ENCODE data around the gene MUSTN1. TPM values are rescaled to one million over a fixed set of nuclear protein-coding genes. Genes with fewer than 3 reads are reported as not detected.
A peak's percentile ranks its signal among the peaks of the same experiment; 100 is the strongest.

MUSTN1 gene
- total and polyA plus RNA-seq, 8 donors: 0.42 to 63.7 (median 0.55) TPM; not detected in 3

GRCh38 chr3:52848617-52849016, 13.8 kb upstream of the MUSTN1 start:
- 80% methylated on average over 7 of the region's 7 CpGs for WGBS, 2 donors
- ATAC-seq: no peak
- FAIRE-seq: no peak
- Histone ChIP-seq H3K4me1 (peaks cover 0 to 8% (median 4%) of the 10 kb centered on the region in 3 donors), H3K4me3 (no peak overlapping the region), H3K27ac (no peak overlapping the region), H3K27me3 (no peaks in the 10 kb centered on the region), H3K9me3 (no peaks in the 10 kb centered on the region), H3K36me3 (no peaks in the 10 kb centered on the region)
- DNase-seq: no peak
- intact Hi-C loops (cut with DNase I): loop anchor here in 1 of 3 donors (5.0 kb wide), 1 partner anchor 224 kb away; no protein-coding TSS in a partner anchor
- TF ChIP-seq CTCF (IDR thresholded peaks at IDR 0.05): no peak

GRCh38 chr3:52847726-52848125, 12.9 kb upstream of the MUSTN1 start:
- ATAC-seq (no peak), DNase-seq (no peak), FAIRE-seq (no peak)
- H3K27ac ChIP-seq: no peak overlapping the region
- no peaks in the 10 kb centered on the region for H3K27me3 ChIP-seq
- peaks cover 0 to 8% (median 4%) of the 10 kb centered on the region in 3 donors for H3K4me1 ChIP-seq
- H3K4me3 ChIP-seq: no peak overlapping the region
- H3K9me3 ChIP-seq: no peaks in the 10 kb centered on the region
- H3K36me3 ChIP-seq: no peaks in the 10 kb centered on the region
- intact Hi-C loops (cut with DNase I): loop anchor here in 1 of 3 donors (5.0 kb wide), 1 partner anchor 225 kb away; no protein-coding TSS in a partner anchor
- TF ChIP-seq CTCF (IDR thresholded peaks at IDR 0.05): no peak
- 92 to 94% methylated on average over 7 of the region's 7 CpGs for WGBS, 2 donors

GRCh38 chr3:52847241-52847640, 12.4 kb upstream of the MUSTN1 start:
- peaks cover 0 to 8% (median 4%) of the 10 kb centered on the region in 3 donors for H3K4me1 ChIP-seq
- no peak for FAIRE-seq
- H3K27ac ChIP-seq: no peak overlapping the region

GRCh38 chr3:52846432-52846965, 11.7 kb upstream of the MUSTN1 start:
- peak in 2 of 4 donors; percentile 22 to 47 for ATAC-seq
- 79 to 83% methylated on average over 15 of the region's 15 CpGs for WGBS, 2 donors
- no peaks in the 10 kb centered on the region for H3K9me3 ChIP-seq
- no peak for DNase-seq
- H3K27ac ChIP-seq: peak overlapping the region in 1 of 4 donors; percentile 22
- TF ChIP-seq CTCF (IDR thresholded peaks at IDR 0.05): no peak
- peaks cover 0 to 8% (median 4%) of the 10 kb centered on the region in 3 donors for H3K4me1 ChIP-seq
- no peak for FAIRE-seq
- H3K4me3 ChIP-seq: no peak overlapping the region
- peaks cover 0 to 4% (median 2%) of the 10 kb centered on the region in 3 donors for H3K36me3 ChIP-seq
- intact Hi-C loops (cut with DNase I): loop anchor here in 1 of 3 donors (5.0 kb wide), 1 partner anchor 226 kb away; no protein-coding TSS in a partner anchor
- H3K27me3 ChIP-seq: no peaks in the 10 kb centered on the region

More at GRCh38 chr3:52847241-52847640, 12.4 kb upstream of the MUSTN1 start:
- TF ChIP-seq CTCF (IDR thresholded peaks at IDR 0.05): no peak
- H3K9me3 ChIP-seq: no peaks in the 10 kb centered on the region
- H3K27me3 ChIP-seq: no peaks in the 10 kb centered on the region
- ATAC-seq (no peak), DNase-seq (no peak)
- H3K4me3 ChIP-seq: no peak overlapping the region
- 93 to 94% methylated on average over 6 of the region's 6 CpGs for WGBS, 2 donors
- intact Hi-C loops (cut with DNase I): loop anchor here in 1 of 3 donors (5.0 kb wide), 1 partner anchor 225 kb away; no protein-coding TSS in a partner anchor
- peaks cover 0 to under 1% (median 0%) of the 10 kb centered on the region in 3 donors for H3K36me3 ChIP-seq
